Dermis microvascular lymphatic vessel endothelial cell (primary cell): ENCODE data around the gene SLC23A2. TPM values are rescaled to one million over a fixed set of nuclear protein-coding genes. Genes with fewer than 3 reads are reported as not detected.

Experiments used
- DNase-seq, 2 donors: peaks; one replicate each; pipeline versions ENCODE4 v3.0.0 to v3.0.0-alpha.2; 2010; ENCODE audit warnings: low read depth in 2 of 2
- total RNA-seq: library from RNA; depleted of rRNA; stranded (reverse); fragments of >200 nt; gene quantifications from 2 replicates; pipeline ENCODE4 v1.2.1, GENCODE V29; 2014

SLC23A2 gene
- total RNA-seq, 1 donor from 2014 or later: 13.1 TPM

DNA sequence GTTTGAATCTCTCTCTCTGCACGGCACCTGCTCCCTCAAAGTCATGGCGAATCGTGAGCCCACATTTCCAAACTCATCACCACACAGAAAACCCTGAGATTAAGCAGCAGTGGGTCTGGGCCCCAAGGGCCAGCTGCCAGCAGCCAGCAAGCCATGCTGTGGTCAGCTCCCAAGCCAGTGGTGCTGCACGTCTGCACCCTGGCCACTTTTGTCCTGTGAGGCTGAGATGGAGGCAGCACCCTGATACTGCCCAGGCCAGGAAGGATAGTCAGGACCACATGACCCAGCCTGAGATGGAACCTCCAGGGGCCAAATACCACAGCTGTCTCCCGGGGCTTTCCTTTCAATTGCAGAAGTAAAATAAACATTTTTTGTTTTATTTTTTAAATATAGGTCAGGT lies 185.7 kb downstream of the SLC23A2 start:
- no peak for DNase-seq

DNA sequence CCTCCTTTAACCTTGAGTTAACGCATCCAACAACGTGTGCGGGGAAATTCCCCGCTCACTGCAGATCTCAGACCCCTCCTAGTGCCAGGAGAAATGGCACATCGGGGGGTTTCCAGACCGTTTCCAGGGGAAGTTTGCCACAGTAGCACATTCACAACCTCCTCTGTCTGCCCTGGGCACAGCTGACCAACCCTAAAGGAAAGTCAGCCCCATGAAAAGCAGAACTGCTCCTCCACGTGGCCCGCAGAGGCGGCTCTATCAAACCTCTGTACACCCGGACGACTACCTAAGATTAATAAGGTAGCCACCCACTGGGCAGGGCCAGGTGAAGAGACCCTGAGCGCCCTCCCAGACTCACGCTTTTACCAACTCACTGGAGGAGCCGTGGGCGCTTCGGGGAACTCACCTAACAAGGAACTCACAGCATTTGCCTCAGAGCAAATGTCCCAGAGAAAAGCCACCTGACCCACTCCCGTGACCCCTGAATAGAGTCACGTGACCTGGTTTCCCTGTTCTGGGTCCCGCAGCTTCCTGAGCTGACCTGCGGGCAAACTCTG lies 186.5 kb downstream of the SLC23A2 start:
- DNase-seq: peak in 1 of 2 donors; percentile 51

DNA sequence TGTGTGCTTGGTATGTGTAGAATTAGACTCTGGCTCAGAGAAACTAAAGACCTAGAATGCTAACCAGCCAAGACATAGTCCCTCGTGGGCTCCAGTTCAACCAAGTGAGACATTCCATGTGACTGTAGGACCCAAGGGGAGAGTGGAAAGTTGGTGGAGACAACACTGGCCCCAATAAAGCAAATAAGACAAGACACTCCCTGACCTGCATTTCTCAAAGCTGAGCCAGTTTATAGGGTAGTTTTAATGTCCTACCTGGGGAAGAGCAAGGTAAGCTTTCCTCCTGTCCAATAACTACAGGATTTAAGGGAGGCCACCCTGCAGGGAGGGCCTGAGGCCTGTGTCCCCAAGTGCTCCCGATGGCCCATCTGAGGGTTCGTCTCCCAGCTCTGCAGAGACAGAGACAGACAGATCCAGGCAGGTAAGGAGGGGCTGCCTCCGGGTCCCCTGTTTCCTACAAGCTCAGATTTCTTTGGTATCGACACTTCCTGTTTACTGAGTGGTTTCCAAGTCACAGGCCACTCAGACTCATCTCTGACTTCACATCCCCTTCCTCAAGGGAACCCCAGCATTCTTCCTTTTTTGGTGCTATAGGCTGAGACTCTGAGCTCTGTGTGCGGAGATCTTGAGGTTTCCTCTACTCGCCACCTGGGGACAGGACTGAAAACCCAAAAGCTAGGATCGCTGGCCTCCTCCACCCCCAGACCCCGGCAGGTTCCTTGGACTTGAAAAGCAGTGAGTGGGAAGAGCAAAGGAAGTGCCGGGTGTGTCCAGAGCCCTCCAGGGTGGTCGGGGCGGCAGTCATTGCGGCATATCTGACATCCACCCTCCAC lies 187.2 kb downstream of the SLC23A2 start:
- peak in 1 of 2 donors; percentile 62 for DNase-seq

DNA sequence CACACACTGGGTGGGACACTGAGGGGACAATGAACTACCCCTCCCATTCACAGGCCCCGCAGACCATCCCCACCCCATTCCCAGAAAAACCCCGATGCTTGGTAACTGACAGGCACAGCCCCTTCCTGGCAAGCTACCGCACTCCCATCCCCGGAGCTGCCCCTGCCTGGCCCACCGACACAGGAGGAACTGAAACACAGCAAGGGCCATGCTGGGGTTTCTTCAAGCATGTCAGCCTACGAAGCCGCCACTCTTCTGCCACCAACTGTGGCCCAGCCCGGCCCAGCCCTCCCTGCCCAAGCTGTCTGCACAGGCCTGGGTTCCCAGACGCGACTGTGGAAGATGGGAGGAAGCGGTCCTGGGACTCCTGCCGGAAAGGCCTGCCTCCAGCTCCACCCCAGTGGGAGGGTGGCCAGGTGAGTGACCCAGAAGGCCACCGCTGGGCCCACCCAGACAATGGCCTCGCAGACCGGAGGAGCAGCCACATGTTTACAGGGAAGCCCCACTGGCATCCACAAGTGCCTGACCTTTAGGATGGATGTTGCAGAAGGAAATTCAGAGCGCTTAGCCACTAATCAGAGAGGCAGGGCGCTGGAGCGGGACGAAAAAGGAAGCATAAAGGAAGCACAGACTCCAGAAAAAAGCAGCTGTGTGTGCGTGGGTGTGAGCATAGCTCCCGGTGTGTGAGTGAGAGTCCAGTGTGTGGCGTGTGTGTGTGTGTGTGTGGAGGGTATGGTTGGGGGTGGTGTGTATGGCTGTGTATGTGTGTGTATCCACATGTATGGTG lies 188.0 kb downstream of the SLC23A2 start:
- peak in 1 of 2 donors; percentile 60 for DNase-seq

DNA sequence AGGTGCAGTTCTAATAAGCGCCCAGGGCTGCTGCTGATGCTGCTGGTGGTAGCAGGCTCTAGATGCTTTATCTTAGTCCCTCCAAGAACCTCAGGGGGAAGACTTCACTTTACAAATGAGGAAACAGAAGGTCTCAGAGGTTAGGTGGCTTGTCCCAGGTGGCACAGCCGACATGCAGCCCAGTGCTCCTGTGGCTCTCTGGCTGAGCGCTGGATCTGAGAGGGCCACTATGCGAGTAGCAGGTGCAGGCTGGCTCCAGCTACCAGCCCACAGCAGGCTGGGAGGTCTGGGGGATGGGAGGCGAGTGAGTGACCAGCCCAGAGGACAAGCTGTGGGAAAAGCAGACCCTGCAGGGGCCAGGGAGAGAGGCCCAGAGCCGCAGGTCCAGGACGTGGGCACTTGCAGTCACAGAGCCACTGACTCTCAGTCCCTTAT lies 188.7 kb downstream of the SLC23A2 start:
- DNase-seq: no peak

DNA sequence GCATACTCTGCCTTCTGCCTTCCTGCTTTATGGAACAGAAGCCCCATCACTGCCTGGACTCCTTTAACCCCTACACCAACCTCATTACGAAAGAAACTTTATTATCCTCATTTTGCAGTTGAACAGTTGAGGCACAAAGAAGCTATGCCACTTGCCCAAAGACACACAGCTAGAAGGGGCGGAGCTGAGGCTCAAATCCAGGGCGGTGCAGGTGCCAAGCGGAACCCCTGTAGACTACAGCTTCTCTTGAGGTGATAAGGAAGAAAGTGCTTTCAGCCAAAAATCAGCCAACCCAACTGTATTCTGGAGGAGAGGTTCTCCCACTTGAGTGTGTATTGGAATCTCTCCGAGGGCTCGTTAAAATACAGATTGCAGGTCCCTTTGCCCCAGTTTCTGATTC lies 189.1 kb downstream of the SLC23A2 start:
- no peak for DNase-seq

DNA sequence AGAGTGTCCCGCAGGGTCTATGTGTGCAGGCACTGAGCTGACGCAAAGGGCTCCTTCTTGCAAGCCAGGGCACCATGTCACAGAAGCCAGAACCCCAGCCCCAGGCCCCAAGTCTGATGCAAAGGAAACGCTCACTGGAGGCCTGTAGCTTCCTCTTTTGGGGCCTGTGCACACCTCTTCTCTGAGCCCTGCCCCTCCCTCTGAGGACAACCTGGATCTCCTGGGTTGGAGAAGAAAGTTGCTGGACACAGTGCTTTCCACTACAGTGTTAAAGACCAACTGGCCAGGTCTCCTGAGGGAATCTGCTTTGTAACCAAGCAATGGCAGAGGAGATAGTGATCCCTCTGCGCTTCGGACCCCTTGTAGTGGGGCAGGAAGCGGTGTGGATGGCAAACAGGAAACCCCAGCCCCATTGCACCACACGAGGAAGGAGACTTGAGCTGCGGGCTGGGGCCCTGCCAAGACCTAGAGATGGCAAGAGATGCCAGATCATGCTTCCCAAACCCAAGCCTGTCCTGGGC lies 189.6 kb downstream of the SLC23A2 start:
- DNase-seq: no peak

DNA sequence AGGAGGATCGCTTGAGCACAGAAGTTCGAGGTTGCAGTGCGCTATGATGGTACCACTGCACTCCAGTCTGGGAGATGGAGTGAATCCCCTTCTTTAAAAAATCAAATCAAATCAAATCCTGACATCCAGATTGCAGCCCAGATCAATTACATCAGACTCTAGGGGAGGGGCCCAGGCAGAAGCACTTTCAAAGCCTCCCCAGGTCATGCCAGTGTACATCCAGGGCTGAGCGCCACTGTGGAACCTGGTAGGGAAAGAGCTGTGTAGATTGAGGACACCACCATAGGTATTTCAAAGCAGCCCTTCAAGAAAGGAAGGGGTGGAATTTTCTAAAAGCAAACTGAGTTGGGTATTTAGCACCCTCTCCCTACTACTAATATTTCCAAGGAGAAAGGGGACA lies 190.1 kb downstream of the SLC23A2 start:
- no peak for DNase-seq

DNA sequence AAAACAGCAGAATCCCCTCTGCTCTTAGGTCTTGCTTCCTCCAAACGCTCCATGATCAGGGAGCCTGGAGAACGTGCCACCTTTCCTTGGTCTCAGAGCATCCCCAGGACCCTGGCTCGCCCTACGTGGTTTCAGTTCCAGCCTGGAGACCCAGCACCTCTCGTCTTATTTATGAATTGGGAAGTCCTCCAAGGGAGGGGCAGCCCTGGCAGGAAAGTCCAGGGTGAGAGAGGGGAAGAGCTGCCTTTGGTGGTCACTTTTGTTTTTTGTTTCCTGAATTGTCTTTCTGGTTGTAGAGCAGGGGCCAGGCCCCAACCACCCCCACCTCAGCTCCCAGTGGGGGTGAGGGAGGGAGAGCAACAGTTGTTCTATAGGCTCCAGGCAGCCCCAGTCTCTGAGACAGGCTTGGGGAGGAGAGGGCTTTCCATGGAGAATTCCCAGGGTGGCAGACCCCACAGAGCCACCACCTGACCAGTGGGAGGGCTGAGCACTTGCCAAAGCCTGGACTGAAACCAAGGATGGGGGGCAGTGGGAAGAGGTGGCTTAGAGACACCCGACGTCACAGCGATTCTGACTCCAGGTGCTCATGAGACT lies 190.8 kb downstream of the SLC23A2 start:
- no peak for DNase-seq

DNA sequence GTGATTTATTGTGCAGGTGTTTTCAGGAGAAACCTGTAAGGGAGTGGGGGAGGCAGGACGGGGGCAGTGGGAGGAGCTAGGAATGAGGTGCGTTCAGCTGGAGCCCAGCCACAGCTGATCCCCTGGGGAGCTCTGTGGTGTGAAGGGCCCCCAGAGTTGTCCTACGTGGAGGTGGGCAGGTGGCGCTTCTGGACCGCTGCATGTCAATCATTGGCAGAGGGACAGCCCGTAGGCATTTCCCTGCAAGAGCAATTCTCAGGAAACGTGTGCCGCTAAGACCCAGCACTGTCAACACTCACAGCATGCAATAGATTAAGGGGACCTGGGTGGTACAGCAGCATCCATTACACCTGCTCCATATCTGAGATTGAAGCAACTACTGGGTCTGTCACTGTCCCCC lies 191.6 kb downstream of the SLC23A2 start:
- no peak for DNase-seq

DNA sequence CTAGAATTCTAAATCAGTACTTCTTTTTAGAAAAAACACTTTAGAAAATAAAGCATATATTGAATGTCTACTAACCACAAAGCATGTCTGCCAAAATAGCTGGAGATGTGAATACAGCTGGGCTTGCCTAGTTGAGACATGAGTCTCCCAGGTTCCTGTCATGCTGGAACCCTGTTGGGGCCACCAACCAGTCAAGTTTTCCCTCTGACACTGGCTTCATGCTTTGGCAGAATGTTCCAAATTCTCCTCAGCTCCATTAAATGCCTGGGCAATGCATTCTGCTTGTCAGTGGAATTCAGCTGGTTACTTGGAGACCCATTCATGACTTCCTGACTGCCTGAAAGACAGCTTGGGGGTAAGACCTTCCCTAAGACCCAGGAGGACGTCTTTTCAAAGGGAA lies 192.4 kb downstream of the SLC23A2 start:
- no peak for DNase-seq

DNA sequence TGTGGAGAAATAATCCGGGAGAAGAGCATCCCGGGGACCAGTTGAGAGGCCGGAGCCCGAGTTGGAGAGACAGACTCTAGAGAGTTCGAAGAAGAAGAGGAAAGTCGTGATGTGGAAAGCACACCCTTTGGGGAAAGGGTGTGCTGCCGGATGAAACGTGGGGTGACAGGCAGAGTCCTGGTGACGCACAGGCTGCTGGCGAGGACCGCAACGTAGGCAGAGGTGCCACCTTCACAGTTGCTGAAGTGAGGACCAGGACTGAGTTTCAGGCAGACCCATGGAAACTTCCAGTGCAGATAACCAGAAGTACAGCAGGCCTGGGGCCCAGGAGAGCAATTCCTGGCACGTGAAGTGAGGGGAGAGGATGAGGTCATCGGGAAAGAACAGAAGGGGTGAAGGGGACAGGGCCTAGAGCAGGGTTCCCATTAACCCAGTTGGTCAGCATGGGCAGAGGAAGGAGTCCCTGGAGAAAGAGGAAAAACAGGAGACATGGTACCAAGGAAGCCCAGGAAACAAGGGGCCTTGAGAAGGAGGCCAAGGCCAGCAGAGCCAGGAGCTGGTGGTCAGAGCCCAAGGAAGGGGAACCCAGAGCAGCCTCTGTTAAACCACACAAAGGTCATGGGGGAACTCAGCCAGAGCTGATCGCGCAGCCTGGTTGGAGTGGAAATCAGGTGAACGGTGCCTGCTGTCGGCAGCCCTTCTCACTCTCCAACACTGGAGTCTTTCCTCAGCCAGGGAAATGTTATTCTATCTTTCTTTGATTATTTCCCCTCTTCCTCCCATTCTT lies 195.5 kb downstream of the SLC23A2 start:
- DNase-seq: no peak

DNA sequence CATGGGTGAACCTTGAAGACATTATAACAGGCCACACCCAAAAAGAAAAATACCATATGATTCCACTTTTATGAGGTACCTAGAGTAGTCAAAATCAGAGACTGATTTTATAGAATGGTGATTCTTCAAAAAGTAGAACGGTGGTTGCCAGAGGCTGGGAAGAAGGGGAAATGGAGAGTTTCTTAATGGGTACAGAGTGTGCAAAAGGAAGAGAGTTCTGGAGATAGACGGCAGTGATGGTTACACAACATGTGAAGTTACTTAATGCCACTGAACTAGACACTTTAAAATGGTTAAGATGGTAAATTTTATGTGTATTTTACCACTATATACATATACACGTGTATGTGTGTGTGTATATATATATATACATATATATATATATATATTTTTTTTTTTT lies 198.8 kb downstream of the SLC23A2 start:
- no peak for DNase-seq

Other genes starting within 250 kb of the SLC23A2 start
- 111 and 115 TPM in 2 replicates for gene RASSF2, start 177.9 kb downstream of the SLC23A2 start, total RNA-seq
- gene TMEM230, start 111.6 kb upstream of the SLC23A2 start, total RNA-seq: 72.1 and 93.7 TPM in 2 replicates
- gene PCNA, start 118.4 kb upstream of the SLC23A2 start, total RNA-seq: 97.1 and 173 TPM in 2 replicates
- gene CDS2, start 125.5 kb upstream of the SLC23A2 start, total RNA-seq: 67.0 and 85.0 TPM in 2 replicates